ENCODE measurements around the gene CCM2L. TPM values are rescaled to one million over a fixed set of nuclear protein-coding genes. Genes with fewer than 3 reads are reported as not detected.

The CCM2L gene
- total and polyA plus RNA-seq, 9 donors: 1.4 to 9.9 (median 3.4) TPM

GRCh38 chr20:31967830-31968249, 42.4 kb upstream of the CCM2L start, which contains the start of gene XKR7:
XKR7 (plus strand) TSS chr20:31968151; CDS start chr20:31968176, 25 bp downstream.
- TF ChIP-seq EP300 (IDR thresholded peaks at IDR 0.05): no peak
- no peak for TF ChIP-seq CTCF (IDR thresholded peaks at IDR 0.05)
- TF ChIP-seq POLR2A (IDR thresholded peaks at IDR 0.05): no peak
- Histone ChIP-seq H3K27me3 (no peaks in the 10 kb centered on the region), H3K4me3 (no peak within 1 kb of the TSS), H3K27ac (no peak within 1 kb of the TSS), H3K36me3 (no peaks in the 10 kb centered on the region), H3K9me3 (no peaks in the 10 kb centered on the region), H3K4me1 (ENCODE audit: insufficient read depth) (no peaks in the 10 kb centered on the region)
- intact Hi-C loops (cut with DNase I): no loop called here
- DNase-seq: no peak
- WGBS, 3 donors: 0 to 2% (median 1%) methylated on average over 29 to 38 of the region's 38 CpGs

DNA sequence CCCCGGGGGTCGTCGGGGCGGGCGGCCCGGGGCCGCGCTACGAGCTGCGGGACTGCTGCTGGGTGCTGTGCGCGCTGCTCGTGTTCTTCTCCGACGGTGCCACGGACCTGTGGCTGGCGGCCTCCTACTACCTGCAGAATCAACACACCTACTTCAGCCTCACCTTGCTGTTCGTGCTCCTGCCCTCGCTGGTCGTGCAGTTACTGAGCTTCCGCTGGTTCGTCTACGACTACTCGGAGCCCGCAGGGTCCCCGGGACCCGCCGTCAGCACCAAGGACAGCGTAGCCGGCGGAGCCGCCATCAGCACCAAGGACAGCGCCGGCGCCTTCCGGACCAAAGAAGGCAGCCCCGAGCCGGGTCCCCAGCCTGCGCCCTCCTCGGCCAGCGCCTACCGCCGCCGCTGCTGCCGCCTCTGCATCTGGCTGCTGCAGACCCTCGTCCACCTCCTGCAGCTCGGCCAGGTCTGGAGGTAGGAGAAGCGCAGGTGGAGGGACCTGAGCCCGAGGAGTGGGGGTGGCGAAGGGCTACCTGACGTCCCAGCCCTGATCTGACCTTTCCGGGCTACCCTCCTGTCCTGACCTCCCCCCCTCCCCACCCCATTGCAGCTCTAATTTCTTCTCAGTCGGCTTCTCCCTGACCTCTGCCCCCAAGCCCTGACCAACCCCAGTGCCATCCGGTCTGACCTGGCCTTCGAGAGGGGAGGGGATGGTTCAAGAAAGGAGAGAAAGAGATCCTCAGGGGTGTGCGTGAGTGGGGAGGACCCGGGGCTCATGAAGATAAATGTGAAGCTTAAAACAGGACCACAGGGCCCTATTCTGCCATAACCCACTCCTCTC, 41.7 kb upstream of the CCM2L start:
- WGBS, 3 donors: 1 to 2% (median 2%) methylated on average over 43 to 57 of the region's 57 CpGs
- intact Hi-C loops (cut with DNase I): no loop called here
- Histone ChIP-seq H3K27ac (no peak overlapping the region), H3K4me1 (ENCODE audit: insufficient read depth) (no peaks in the 10 kb centered on the region), H3K36me3 (no peaks in the 10 kb centered on the region), H3K9me3 (no peaks in the 10 kb centered on the region), H3K4me3 (no peak overlapping the region), H3K27me3 (no peaks in the 10 kb centered on the region)
- peak; percentile 54 to 88 (median 76) for DNase-seq
- TF ChIP-seq CTCF (IDR thresholded peaks at IDR 0.05) (no peak), POLR2A (IDR thresholded peaks at IDR 0.05) (no peak), EP300 (IDR thresholded peaks at IDR 0.05) (no peak)

DNA sequence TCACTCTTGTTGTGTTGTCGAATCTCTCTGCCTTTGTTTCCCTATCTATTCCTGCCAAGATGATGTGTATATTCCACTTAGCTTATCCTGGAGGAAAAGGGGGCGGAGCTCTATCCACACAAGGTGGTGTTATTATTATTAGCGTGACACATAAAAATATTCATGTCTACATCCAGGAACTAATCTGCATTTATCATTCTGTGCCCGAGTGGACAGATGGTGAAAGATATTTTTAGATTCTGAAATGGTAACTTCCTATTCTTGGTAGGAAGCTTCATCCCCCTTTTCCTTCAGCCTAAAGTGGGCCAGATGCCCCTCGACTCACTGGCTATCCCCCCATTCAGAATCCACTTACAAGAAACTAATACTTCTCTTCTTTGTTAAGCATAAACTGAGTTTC, 40.2 kb upstream of the CCM2L start:
- Histone ChIP-seq H3K27me3 (no peaks in the 10 kb centered on the region), H3K4me3 (no peak overlapping the region), H3K9me3 (no peaks in the 10 kb centered on the region), H3K4me1 (ENCODE audit: insufficient read depth) (no peaks in the 10 kb centered on the region), H3K27ac (no peak overlapping the region), H3K36me3 (no peaks in the 10 kb centered on the region)
- no peak for TF ChIP-seq CTCF (IDR thresholded peaks at IDR 0.05)
- no peak for TF ChIP-seq EP300 (IDR thresholded peaks at IDR 0.05)
- TF ChIP-seq POLR2A (IDR thresholded peaks at IDR 0.05): no peak
- intact Hi-C loops (cut with DNase I): no loop called here
- WGBS, 3 donors: 64 to 73% (median 68%) methylated on average over 5 of the region's 5 CpGs
- no peak for DNase-seq

GRCh38 chr20:31972471-31973021, 37.7 kb upstream of the CCM2L start:
- 6 to 11% (median 7%) methylated on average over 4 of the region's 4 CpGs for WGBS, 3 donors
- intact Hi-C loops (cut with DNase I): no loop called here
- Histone ChIP-seq H3K27ac (no peak overlapping the region), H3K27me3 (no peaks in the 10 kb centered on the region), H3K4me1 (ENCODE audit: insufficient read depth) (no peaks in the 10 kb centered on the region), H3K36me3 (no peaks in the 10 kb centered on the region), H3K9me3 (no peaks in the 10 kb centered on the region), H3K4me3 (no peak overlapping the region)
- DNase-seq: no peak
- no peak for TF ChIP-seq EP300 (IDR thresholded peaks at IDR 0.05)
- no peak for TF ChIP-seq CTCF (IDR thresholded peaks at IDR 0.05)
- no peak for TF ChIP-seq POLR2A (IDR thresholded peaks at IDR 0.05)
